HepG2 (cell line): ENCODE measurements around the gene TTLL11. TPM values are rescaled to one million over a fixed set of nuclear protein-coding genes. Genes with fewer than 3 reads are reported as not detected.

ENCODE experiments used
- ADNP ChIP-seq: sonication (generic); formaldehyde crosslinking; IDR thresholded peaks from 2 replicates; pipeline ENCODE4 v1.4.0; 2020; ENCODE audit warnings: missing genetic modification reagents
- ARID5B ChIP-seq: IDR thresholded peaks from 2 replicates; pipeline ENCODE4 v1.4.0; 2020; ENCODE audit warnings: mild to moderate bottlenecking, missing genetic modification reagents
- CREB1 ChIP-seq, 2 experiments: fragments of 450-650 bp in 1 of 2; IDR thresholded peaks; 2 replicates each; pipeline ENCODE4 v1.6.1; 2016 to 2017; ENCODE audit warnings: control low read depth in 1 of 2, mild to moderate bottlenecking in 1 of 2, missing compliant biosample characterization in 1 of 2, missing genetic modification characterization in 1 of 2
- HOXA3 ChIP-seq: sonication (generic); formaldehyde crosslinking; IDR thresholded peaks from 2 replicates; pipeline ENCODE4 v1.5.0; 2020; ENCODE audit warnings: missing genetic modification reagents
- ISL2 ChIP-seq: sonication (generic); formaldehyde crosslinking; IDR thresholded peaks from 2 replicates; pipeline ENCODE4 v1.5.0; 2020; ENCODE audit warnings: missing genetic modification reagents
- NR2F6 ChIP-seq, 2 experiments: IDR thresholded peaks; 2 replicates each; pipeline ENCODE4 v1.6.1; 2016; ENCODE audit warnings: antibody characterized with exemption in 1 of 2, mild to moderate bottlenecking in 1 of 2
- NRL ChIP-seq: sonication (generic); formaldehyde crosslinking; IDR thresholded peaks from 2 replicates; pipeline ENCODE4 v1.5.0; 2020; ENCODE audit warnings: missing genetic modification reagents, mild to moderate bottlenecking, moderate library complexity, borderline replicate concordance
- RARA ChIP-seq: IDR thresholded peaks from 2 replicates; pipeline ENCODE4 v1.6.1; 2016; ENCODE audit warnings: missing genetic modification reagents, missing compliant biosample characterization
- SKIL ChIP-seq: sonication (generic); formaldehyde crosslinking; IDR thresholded peaks from 2 replicates; pipeline ENCODE4 v1.8.0; 2022; ENCODE audit warnings: missing genetic modification reagents, mild to moderate bottlenecking, moderate library complexity, borderline replicate concordance
- SRY ChIP-seq: sonication (generic); formaldehyde crosslinking; IDR thresholded peaks from 2 replicates; pipeline ENCODE4 v1.8.0; 2022; ENCODE audit warnings: mild to moderate bottlenecking, missing genetic modification reagents
- TRIM24 ChIP-seq: sonication (generic); formaldehyde crosslinking; IDR thresholded peaks from 2 replicates; pipeline ENCODE4 v1.8.0; 2022; ENCODE audit warnings: mild to moderate bottlenecking, missing genetic modification reagents
- ZBTB20 ChIP-seq: sonication (generic); formaldehyde crosslinking; IDR thresholded peaks from 2 replicates; pipeline ENCODE4 v1.8.1; 2023; ENCODE audit warnings: missing genetic modification reagents, low read depth, mild to moderate bottlenecking, borderline replicate concordance
- ZBTB34 ChIP-seq: sonication (generic); formaldehyde crosslinking; IDR thresholded peaks from 2 replicates; pipeline ENCODE4 v1.8.0; 2022; ENCODE audit warnings: mild to moderate bottlenecking, missing genetic modification reagents
- ZBTB42 ChIP-seq: sonication (generic); formaldehyde crosslinking; IDR thresholded peaks from 2 replicates; pipeline ENCODE4 v1.5.0; 2020; ENCODE audit warnings: mild to moderate bottlenecking, missing genetic modification reagents
- ZBTB43 ChIP-seq: sonication (generic); formaldehyde crosslinking; conservative IDR thresholded peaks from 2 replicates; pipeline ENCODE4 v1.4.0; 2020; ENCODE audit warnings: missing genetic modification reagents
- ZEB1 ChIP-seq: IDR thresholded peaks from 2 replicates; pipeline ENCODE4 v1.6.1; 2012; ENCODE audit warnings: mild to moderate bottlenecking, low read depth, inconsistent platforms; ENCODE audit not compliant: insufficient replicate concordance
- ZNF343 ChIP-seq: sonication (generic); formaldehyde crosslinking; IDR thresholded peaks from 2 replicates; pipeline ENCODE4 v1.4.0; 2020; ENCODE audit warnings: mild to moderate bottlenecking, missing genetic modification reagents
- ZNF383 ChIP-seq: sonication (generic); formaldehyde crosslinking; IDR thresholded peaks from 2 replicates; pipeline ENCODE4 v1.4.0; 2020; ENCODE audit warnings: missing genetic modification reagents, mild to moderate bottlenecking, borderline replicate concordance
- ZNF605 ChIP-seq: sonication (generic); formaldehyde crosslinking; IDR thresholded peaks from 2 replicates; pipeline ENCODE4 v1.8.0; 2022; ENCODE audit warnings: mild to moderate bottlenecking, missing genetic modification reagents
- ZNF841 ChIP-seq: sonication (generic); formaldehyde crosslinking; IDR thresholded peaks from 2 replicates; pipeline ENCODE4 v1.8.1; 2023; ENCODE audit warnings: missing genetic modification reagents, borderline replicate concordance
- polyA plus RNA-seq, 8 experiments: library from polyadenylated mRNA; depleted of rRNA in 3 of 8; stranded (reverse) in 7 of 8; unstranded in 1 of 8; fragments of >200 nt; fragmentation: Illumina TruSeq in 4 of 8; extraction: Trizol in 4 of 8; gene quantifications; 2 replicates each; pipeline versions ENCODE4 v1.2.1 to v1.2.3, GENCODE V29; 2011 to 2016; ENCODE audit warnings: low read depth in 4 of 8, missing spikeins in 1 of 8, mixed read lengths in 1 of 8; ENCODE audit not compliant: insufficient read depth in 1 of 8
- total RNA-seq, 5 experiments: library from RNA; depleted of rRNA; stranded (reverse); fragments of >200 nt; fragmentation: Illumina TruSeq; extraction: Trizol; gene quantifications; 2 replicates each; pipeline ENCODE4 v1.2.3, GENCODE V29; 2016; ENCODE audit warnings: low read depth in 1 of 5

The TTLL11 gene
- total and polyA plus RNA-seq, 2 of the 13 experiments (the other 11 are each of a cell fraction or from before 2014, with no cell fraction given) = 4.5 to 5.2 TPM

- no peak for TF ChIP-seq ZBTB42 (CRISPR knock-in tag)
- no peak for TF ChIP-seq ZNF343 (CRISPR knock-in tag)
- no peak for TF ChIP-seq HOXA3
- 0 out of 2 replicates have a peak, but pooled peaks have one; percentile 15 for TF ChIP-seq ISL2 (CRISPR knock-in tag)
- TF ChIP-seq ZBTB34 (CRISPR knock-in tag) = no peak
- peak; percentile 59; the same call in 1 of the 2 replicates for TF ChIP-seq ZBTB20
- no peak for TF ChIP-seq ZNF605
- TF ChIP-seq CREB1 (IDR thresholded peaks at IDR 0.05) = no peak
- peak; percentile 31; the same call in 1 of the 2 replicates for TF ChIP-seq CREB1 (CRISPR knock-in tag; IDR thresholded peaks at IDR 0.05)
- peak; percentile 61 for TF ChIP-seq ZEB1
- 0 out of 2 replicates have a peak, but pooled peaks have one; percentile 18 for TF ChIP-seq ZBTB43 (CRISPR knock-in tag)
- TF ChIP-seq ZNF383 = no peak
- TF ChIP-seq RARA (CRISPR knock-in tag) = peak; percentile 34; the same call in 1 of the 2 replicates
- TF ChIP-seq ZNF841 = no peak
- TF ChIP-seq SRY = no peak
- no peak for TF ChIP-seq TRIM24
- no peak for TF ChIP-seq SKIL (CRISPR knock-in tag)
- peak; percentile 59 for TF ChIP-seq NR2F6 (IDR thresholded peaks at IDR 0.05)
- peak; percentile 45; the same call in 1 of the 2 replicates for TF ChIP-seq NR2F6 (CRISPR knock-in tag; IDR thresholded peaks at IDR 0.05)
- TF ChIP-seq ADNP (CRISPR knock-in tag) = peak; percentile 40; the same call in 1 of the 2 replicates
- TF ChIP-seq ARID5B = peak; percentile 58; the same call in 1 of the 2 replicates
- no peak for TF ChIP-seq NRL
Measured at GRCh38 chr9:122140368-122141193, 47.5 kb upstream of the TTLL11 start (continued).
